ENCODE results near the gene MRPL16. TPM values are rescaled to one million over a fixed set of nuclear protein-coding genes. Genes with fewer than 3 reads are reported as not detected.
"Not testable (repeated sequence)": the region's sequence is repeated elsewhere in the genome, so short reads cannot be mapped to it uniquely, and the experiment has no call there.

The MRPL16 gene
- total and polyA plus RNA-seq, 4 donors: 38.2 to 54.1 (median 40.2) TPM

DNA sequence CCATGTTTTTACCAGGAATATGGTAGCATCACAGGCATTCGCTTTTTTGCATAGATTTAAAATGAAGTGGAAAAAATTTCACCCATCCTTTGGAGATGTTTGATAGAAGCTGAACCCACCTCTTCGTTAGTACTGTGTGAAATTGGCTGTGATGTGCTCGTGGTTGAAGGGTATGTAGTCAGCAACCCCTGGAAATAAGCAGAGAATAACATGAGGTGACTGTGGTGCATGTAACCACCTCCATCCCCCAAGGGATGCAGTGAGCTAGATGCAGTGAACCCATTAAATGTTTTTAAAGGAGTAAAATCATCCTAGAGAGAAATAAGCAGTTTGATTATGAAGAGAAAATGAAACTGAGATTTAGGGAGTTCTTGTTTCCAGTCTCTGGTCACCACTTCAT is 18.8 kb upstream of the MRPL16 start:
- TF ChIP-seq, protein P1, sequence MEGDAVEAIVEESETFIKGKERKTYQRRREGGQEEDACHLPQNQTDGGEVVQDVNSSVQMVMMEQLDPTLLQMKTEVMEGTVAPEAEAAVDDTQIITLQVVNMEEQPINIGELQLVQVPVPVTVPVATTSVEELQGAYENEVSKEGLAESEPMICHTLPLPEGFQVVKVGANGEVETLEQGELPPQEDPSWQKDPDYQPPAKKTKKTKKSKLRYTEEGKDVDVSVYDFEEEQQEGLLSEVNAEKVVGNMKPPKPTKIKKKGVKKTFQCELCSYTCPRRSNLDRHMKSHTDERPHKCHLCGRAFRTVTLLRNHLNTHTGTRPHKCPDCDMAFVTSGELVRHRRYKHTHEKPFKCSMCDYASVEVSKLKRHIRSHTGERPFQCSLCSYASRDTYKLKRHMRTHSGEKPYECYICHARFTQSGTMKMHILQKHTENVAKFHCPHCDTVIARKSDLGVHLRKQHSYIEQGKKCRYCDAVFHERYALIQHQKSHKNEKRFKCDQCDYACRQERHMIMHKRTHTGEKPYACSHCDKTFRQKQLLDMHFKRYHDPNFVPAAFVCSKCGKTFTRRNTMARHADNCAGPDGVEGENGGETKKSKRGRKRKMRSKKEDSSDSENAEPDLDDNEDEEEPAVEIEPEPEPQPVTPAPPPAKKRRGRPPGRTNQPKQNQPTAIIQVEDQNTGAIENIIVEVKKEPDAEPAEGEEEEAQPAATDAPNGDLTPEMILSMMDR (IDR thresholded peaks at IDR 0.05; ENCODE audit: control extremely low read depth, extremely low read depth): no peak
- no peaks in the 10 kb centered on the region for H3K36me3 ChIP-seq (ENCODE audit: control insufficient read depth in 4 of 4, insufficient read depth in 4 of 4, low read length in 4 of 4)
- H3K4me3 ChIP-seq: no peak overlapping the region
- H3K27ac ChIP-seq (ENCODE audit: low read depth in 1 of 2, low read length in 1 of 2): no peak overlapping the region
- H3K27me3 ChIP-seq (ENCODE audit: control insufficient read depth in 3 of 3, insufficient read depth in 3 of 3, low read length in 2 of 3): no peaks in the 10 kb centered on the region
- ATAC-seq (ENCODE audit: insufficient read depth, low FRiP score): no peak
- H3K9me3 ChIP-seq (ENCODE audit: control insufficient read depth in 4 of 4, insufficient read depth in 3 of 4, low read length in 3 of 4): no peaks in the 10 kb centered on the region
- H3K4me1 ChIP-seq (ENCODE audit: control insufficient read depth in 5 of 5, insufficient read depth in 5 of 5, low read length in 5 of 5): no peaks in the 10 kb centered on the region
- no peak for DNase-seq
- 84 to 86% methylated on average over 3 of the region's 3 CpGs for WGBS, 2 donors
- no peak overlapping the region for H3K9ac ChIP-seq (ENCODE audit: insufficient read depth in 1 of 2, low read length in 2 of 2)

DNA sequence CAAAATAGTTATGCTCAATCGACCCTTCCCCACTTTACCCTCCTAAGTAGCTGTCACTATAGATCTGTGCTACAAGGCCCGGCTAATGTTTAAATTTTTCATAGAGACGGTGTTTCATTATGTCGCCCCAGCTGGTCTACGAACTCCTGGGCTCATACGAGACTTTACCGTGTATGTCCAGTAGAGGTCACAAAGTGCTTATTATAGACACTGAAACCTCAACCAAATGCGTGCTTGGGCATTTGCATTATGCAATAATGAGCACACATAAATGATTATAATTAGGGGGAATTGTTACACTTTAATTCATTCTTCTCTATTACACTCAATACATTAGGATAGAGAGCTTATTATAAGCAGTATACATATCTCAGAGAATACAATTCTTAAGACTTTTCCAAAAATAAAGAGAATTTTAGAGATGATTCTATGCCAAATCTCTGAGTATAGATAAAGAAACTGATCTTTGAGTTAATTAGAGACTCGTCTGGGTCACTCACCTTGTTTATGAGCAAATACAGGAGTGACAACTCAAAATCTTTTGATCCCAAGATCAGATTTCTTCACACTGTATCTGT is 12.5 kb upstream of the MRPL16 start:
- Histone ChIP-seq H3K4me1 (ENCODE audit: control insufficient read depth in 5 of 5, insufficient read depth in 5 of 5, low read length in 5 of 5) (peaks cover 0 to 2% (median 0%) of the 10 kb centered on the region in 5 donors), H3K27me3 (ENCODE audit: control insufficient read depth in 3 of 3, insufficient read depth in 3 of 3, low read length in 2 of 3) (no peaks in the 10 kb centered on the region), H3K36me3 (ENCODE audit: control insufficient read depth in 4 of 4, insufficient read depth in 4 of 4, low read length in 4 of 4) (no peaks in the 10 kb centered on the region), H3K4me3 (no peak overlapping the region), H3K27ac (ENCODE audit: low read depth in 1 of 2, low read length in 1 of 2) (no peak overlapping the region), H3K9me3 (ENCODE audit: control insufficient read depth in 4 of 4, insufficient read depth in 3 of 4, low read length in 3 of 4) (no peaks in the 10 kb centered on the region), H3K9ac (ENCODE audit: insufficient read depth in 1 of 2, low read length in 2 of 2) (peak overlapping the region in 1 of 2 donors; percentile 50)
- peak in 2 of 3 donors; percentile 54 to 59 for DNase-seq
- ATAC-seq (ENCODE audit: insufficient read depth, low FRiP score): peak; percentile 72
- TF ChIP-seq, protein P1 (IDR thresholded peaks at IDR 0.05; ENCODE audit: control extremely low read depth, extremely low read depth): peak; percentile 20
- 4% methylated on average over 9 of the region's 9 CpGs for WGBS, 2 donors

DNA sequence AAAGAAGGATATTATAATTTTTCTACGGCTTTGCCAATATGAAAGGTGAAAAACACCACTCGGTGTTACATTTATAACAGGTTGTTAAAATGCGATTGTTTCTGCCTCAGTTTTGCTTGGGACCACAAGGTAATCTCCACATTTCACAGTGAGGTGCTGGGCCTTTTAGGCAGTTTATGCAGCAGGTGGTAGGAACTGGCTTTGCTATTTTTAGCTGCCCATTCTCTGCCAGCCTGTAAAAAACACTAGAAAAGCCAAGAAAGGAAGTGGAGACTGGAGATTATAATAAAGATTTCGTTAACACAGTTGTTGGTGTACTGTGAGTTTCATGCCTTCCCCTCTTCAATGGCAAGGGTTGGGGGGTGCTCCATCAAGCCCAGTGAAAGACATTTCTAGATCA is 8.0 kb upstream of the MRPL16 start:
- DNase-seq (no peak), ATAC-seq (ENCODE audit: insufficient read depth, low FRiP score) (no peak)
- TF ChIP-seq, protein P1 (IDR thresholded peaks at IDR 0.05; ENCODE audit: control extremely low read depth, extremely low read depth): no peak
- 27 to 62% methylated on average over 4 of the region's 4 CpGs for WGBS, 2 donors
- Histone ChIP-seq H3K4me3 (no peak overlapping the region), H3K4me1 (ENCODE audit: control insufficient read depth in 5 of 5, insufficient read depth in 5 of 5, low read length in 5 of 5) (peaks cover 0 to 2% (median 0%) of the 10 kb centered on the region in 5 donors), H3K9ac (ENCODE audit: insufficient read depth in 1 of 2, low read length in 2 of 2) (no peak overlapping the region), H3K9me3 (ENCODE audit: control insufficient read depth in 4 of 4, insufficient read depth in 3 of 4, low read length in 3 of 4) (no peaks in the 10 kb centered on the region), H3K27ac (ENCODE audit: low read depth in 1 of 2, low read length in 1 of 2) (no peak overlapping the region), H3K36me3 (ENCODE audit: control insufficient read depth in 4 of 4, insufficient read depth in 4 of 4, low read length in 4 of 4) (no peaks in the 10 kb centered on the region), H3K27me3 (ENCODE audit: control insufficient read depth in 3 of 3, insufficient read depth in 3 of 3, low read length in 2 of 3) (peaks cover 0 to 2% (median 0%) of the 10 kb centered on the region in 3 donors)

DNA sequence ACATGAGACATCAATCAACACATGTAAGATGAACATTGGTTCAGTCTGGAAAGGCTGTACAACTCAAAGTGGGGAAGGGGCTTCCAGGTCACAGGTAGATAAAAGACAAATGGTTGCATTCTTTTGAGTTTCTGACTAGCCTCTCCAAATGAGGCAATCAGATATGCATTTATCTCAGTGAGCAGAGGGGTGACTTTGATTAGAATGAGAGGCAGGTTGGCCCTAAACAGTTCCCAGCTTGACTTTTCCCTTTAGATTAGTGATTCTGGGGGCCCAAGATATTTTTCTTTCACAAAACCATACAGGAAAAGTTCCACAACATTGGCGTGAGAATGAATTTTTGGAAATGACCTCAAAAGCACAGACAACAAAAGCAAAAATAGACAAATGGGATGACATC is 5.9 kb upstream of the MRPL16 start:
- not testable (repeated sequence) for H3K36me3 ChIP-seq (ENCODE audit: control insufficient read depth in 4 of 4, insufficient read depth in 4 of 4, low read length in 4 of 4); H3K4me3 ChIP-seq; ATAC-seq (ENCODE audit: insufficient read depth, low FRiP score); H3K9ac ChIP-seq (ENCODE audit: insufficient read depth in 1 of 2, low read length in 2 of 2); DNase-seq; H3K9me3 ChIP-seq (ENCODE audit: control insufficient read depth in 4 of 4, insufficient read depth in 3 of 4, low read length in 3 of 4); H3K4me1 ChIP-seq (ENCODE audit: control insufficient read depth in 5 of 5, insufficient read depth in 5 of 5, low read length in 5 of 5); H3K27me3 ChIP-seq (ENCODE audit: control insufficient read depth in 3 of 3, insufficient read depth in 3 of 3, low read length in 2 of 3); H3K27ac ChIP-seq (ENCODE audit: low read depth in 1 of 2, low read length in 1 of 2)
- 81% methylated on average over 1 of the region's 1 CpG for WGBS, 2 donors

All from lung (tissue), 12 donors.